GM10248 (cell line): ENCODE data around the gene MELTF.
A peak's percentile ranks its signal among the peaks of the same experiment; 100 is the strongest.

Experiments
- CTCF ChIA-PET: fragments of 300-600 bp; sonication (Branson Sonifier 250); formaldehyde crosslinking; extraction: SDS; loops from one replicate; lab custom pipeline; 2021; ENCODE audit warnings: antibody characterized with exemption; lab: Yijun Ruan, JAX
- POLR2A ChIA-PET: fragments of 350-650 bp; sonication (Branson Sonifier 250); formaldehyde crosslinking; extraction: SDS; loops from one replicate; lab custom pipeline; 2020; ENCODE audit warnings: antibody characterized with exemption; lab: Yijun Ruan, JAX
- DNase-seq: peaks from one replicate; pipeline ENCODE4 v3.0.0; 2012; ENCODE audit errors: extremely low spot score
- TF ChIP-seq, protein P1 (sequence below): IDR thresholded peaks from 2 replicates; pipeline ENCODE4 v1.5.1; 2012; ENCODE audit warnings: mild to moderate bottlenecking, low read depth; ENCODE audit errors: extremely low read depth, missing control alignments, control extremely low read depth

MELTF gene

GRCh38 chr3:197007296-197007940 is 22.2 kb downstream of the MELTF start:
- DNase-seq, result no peak
- TF ChIP-seq, protein P1, sequence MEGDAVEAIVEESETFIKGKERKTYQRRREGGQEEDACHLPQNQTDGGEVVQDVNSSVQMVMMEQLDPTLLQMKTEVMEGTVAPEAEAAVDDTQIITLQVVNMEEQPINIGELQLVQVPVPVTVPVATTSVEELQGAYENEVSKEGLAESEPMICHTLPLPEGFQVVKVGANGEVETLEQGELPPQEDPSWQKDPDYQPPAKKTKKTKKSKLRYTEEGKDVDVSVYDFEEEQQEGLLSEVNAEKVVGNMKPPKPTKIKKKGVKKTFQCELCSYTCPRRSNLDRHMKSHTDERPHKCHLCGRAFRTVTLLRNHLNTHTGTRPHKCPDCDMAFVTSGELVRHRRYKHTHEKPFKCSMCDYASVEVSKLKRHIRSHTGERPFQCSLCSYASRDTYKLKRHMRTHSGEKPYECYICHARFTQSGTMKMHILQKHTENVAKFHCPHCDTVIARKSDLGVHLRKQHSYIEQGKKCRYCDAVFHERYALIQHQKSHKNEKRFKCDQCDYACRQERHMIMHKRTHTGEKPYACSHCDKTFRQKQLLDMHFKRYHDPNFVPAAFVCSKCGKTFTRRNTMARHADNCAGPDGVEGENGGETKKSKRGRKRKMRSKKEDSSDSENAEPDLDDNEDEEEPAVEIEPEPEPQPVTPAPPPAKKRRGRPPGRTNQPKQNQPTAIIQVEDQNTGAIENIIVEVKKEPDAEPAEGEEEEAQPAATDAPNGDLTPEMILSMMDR, result no peak
- POLR2A ChIA-PET, result no interaction called here
- CTCF ChIA-PET, result interaction anchor here (0.7 to 7.6 kb wide), 5 partner anchors 9 to 181 kb away, joined by 3 to 47 read pairs (median 4); partner anchors contain the start of gene MELTF

DNA sequence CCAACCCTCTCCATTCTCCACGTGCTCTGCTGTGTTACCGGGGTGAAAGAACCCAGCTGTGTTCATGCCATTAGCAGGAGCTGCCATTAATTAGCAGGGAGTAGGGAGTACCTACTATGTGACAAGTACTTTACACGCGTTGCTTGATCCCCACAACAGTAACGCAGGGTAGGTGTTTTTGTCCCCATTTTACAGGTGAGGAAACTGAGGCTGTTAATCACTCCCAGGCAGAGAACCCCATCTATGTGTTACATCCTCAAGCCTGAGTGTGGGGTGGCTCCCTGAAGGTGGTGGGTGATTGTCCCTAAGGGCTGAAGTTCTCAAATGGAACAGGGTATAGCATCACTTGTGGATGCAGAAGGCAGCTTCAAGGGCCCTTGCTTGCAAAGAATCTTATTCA is 22.8 kb downstream of the MELTF start:
- ChIA-PET CTCF (interaction anchor here (0.7 to 7.6 kb wide), 4 partner anchors 8 to 182 kb away, joined by 3 to 47 read pairs (median 22); partner anchors contain the start of gene MELTF), POLR2A (no interaction called here)
- DNase-seq, result no peak
- TF ChIP-seq, protein P1, result no peak

DNA sequence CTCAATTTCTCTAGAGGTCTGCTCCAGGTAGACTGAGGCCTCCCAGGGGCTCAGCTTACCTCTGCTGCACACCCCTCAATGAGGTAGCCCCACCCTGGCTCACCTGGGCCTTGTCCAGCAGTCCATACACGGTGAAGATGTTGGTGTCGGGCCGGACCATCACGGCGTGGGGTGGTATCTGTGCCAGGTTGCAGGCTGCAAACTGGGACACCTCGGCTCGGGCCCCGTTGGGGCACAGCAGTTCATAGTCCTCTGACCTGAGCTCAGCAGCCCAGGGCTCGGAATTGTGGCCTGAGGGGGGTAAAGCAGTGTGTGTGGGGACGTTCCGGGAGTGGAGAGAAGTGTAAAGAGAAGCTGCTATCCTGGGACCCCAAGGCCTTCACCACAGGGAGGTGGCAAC is 23.2 kb downstream of the MELTF start:
- CTCF ChIA-PET, result interaction anchor here (0.7 to 7.6 kb wide), 4 partner anchors 8 to 182 kb away, joined by 3 to 47 read pairs (median 22); partner anchors contain the start of gene MELTF
- TF ChIP-seq, protein P1, result no peak
- POLR2A ChIA-PET, result no interaction called here
- DNase-seq, result no peak

GRCh38 chr3:197003461-197004385 is 25.9 kb downstream of the MELTF start:
- CTCF ChIA-PET, result interaction anchor here (0.7 to 7.6 kb wide), 20 partner anchors 9 to 294 kb away, joined by 3 to 47 read pairs (median 5); partner anchors contain the start of gene MELTF
- no peak for DNase-seq
- TF ChIP-seq, protein P1, result no peak
- POLR2A ChIA-PET, result interaction anchor here (0.5 to 1.2 kb wide), 2 partner anchors 26 to 163 kb away, joined by 4 to 6 read pairs; partner anchors contain the start of gene MELTF

- POLR2A ChIA-PET, result interaction anchor here (0.5 to 1.2 kb wide), 4 partner anchors 27 to 539 kb away, joined by 4 to 6 read pairs (median 4); partner anchors contain the start of gene MELTF
- TF ChIP-seq, protein P1, result peak; percentile 95
- DNase-seq, result peak; percentile 94
- CTCF ChIA-PET, result interaction anchor here (0.7 to 7.6 kb wide), 22 partner anchors 9 to 451 kb away, joined by 3 to 47 read pairs (median 4); partner anchors contain the start of gene MELTF
Measured at GRCh38 chr3:197002701-197003454, 26.7 kb downstream of the MELTF start.
